K562 (cell line): ENCODE results near the gene RAVER2. TPM values are rescaled to one million over a fixed set of nuclear protein-coding genes. Genes with fewer than 3 reads are reported as not detected.

Source experiments
- ATAC-seq: fragments of 200-7000 bp; cut with Tn5 transposase; 3 replicates; pipeline ENCODE4 v1.9.1; 2020; ENCODE audit warnings: moderate library complexity
- BruUV-seq: library from RNA; stranded (reverse); fragments of 400-500 nt; replicated peaks from 2 replicates; lab custom pipeline; 2021; lab: Mats Ljungman, UMichigan
- CTCF ChIA-PET: fragments of 300-600 bp; formaldehyde crosslinking; extraction: SDS; loops from one replicate; lab custom pipeline; 2021; ENCODE audit warnings: low intra/inter-chr PET ratio; lab: Yijun Ruan, JAX
- POLR2A ChIA-PET: fragments of 300-600, 350-650 bp; sonication (Branson Sonifier 250); formaldehyde crosslinking; extraction: SDS; loops from one replicate; lab custom pipeline; 2021; ENCODE audit warnings: antibody characterized with exemption, inconsistent platforms; lab: Yijun Ruan, JAX
- DNase-seq, 4 experiments: peaks; one replicate each; pipeline versions ENCODE4 v3.0.0 to v3.0.0-alpha.2; 2011 to 2018; ENCODE audit warnings: low spot score in 3 of 4, mixed read lengths in 3 of 4; ENCODE audit errors: extremely low read depth in 1 of 4
- FAIRE-seq: peaks from 2 replicates; lab custom pipeline; 2011; peaks lifted over from hg19 to GRCh38; lab: Jason Lieb, UNC
- H2AFZ ChIP-seq: 2 replicates; pipeline ENCODE4 v1.6.0; 2011; ENCODE audit warnings: low read depth, low read length, control low read depth, inconsistent platforms
- H3K27ac ChIP-seq: fragments of 200-600 bp; 3 replicates; pipeline ENCODE4 v1.8.0; 2011; ENCODE audit warnings: low read depth, mild to moderate bottlenecking, control low read depth, inconsistent platforms, low read length, moderate library complexity, mixed read lengths; ENCODE audit errors: extremely low read depth
- H3K27me3 ChIP-seq, 2 experiments: fragments of 300-600 bp in 1 of 2; 2 replicates in 1 of 2; 3 replicates in 1 of 2; pipeline versions ENCODE4 v1.6.0 to v1.8.0; 2011; ENCODE audit warnings: inconsistent platforms in 2 of 2, low read length in 2 of 2, mild to moderate bottlenecking in 1 of 2, mixed read lengths in 1 of 2, moderate library complexity in 1 of 2; ENCODE audit not compliant: control insufficient read depth in 2 of 2, insufficient read depth in 2 of 2
- H3K36me3 ChIP-seq: fragments of 300-600 bp; 3 replicates; pipeline ENCODE4 v1.8.0; 2011; ENCODE audit warnings: mild to moderate bottlenecking, low read length, inconsistent platforms; ENCODE audit not compliant: control insufficient read depth, insufficient read depth
- H3K4me1 ChIP-seq, 2 experiments: fragments of 200-600 bp in 1 of 2; replicated peaks in 1 of 2; 2 replicates in 1 of 2; 3 replicates in 1 of 2; pipeline versions ENCODE4 v1.5.1 to v1.8.0; 2011; ENCODE audit warnings: inconsistent platforms in 2 of 2, low read length in 2 of 2, mild to moderate bottlenecking in 1 of 2, mixed read lengths in 1 of 2, moderate library complexity in 1 of 2; ENCODE audit not compliant: control insufficient read depth in 2 of 2, insufficient read depth in 2 of 2
- H3K4me2 ChIP-seq: 2 replicates; pipeline ENCODE4 v1.6.1; 2011; ENCODE audit warnings: low read length, control low read depth, inconsistent platforms, mixed read lengths; ENCODE audit not compliant: insufficient read depth
- H3K4me3 ChIP-seq: fragments of 200-600 bp; sonication (generic), shearing (Covaris generic); 2 replicates; pipeline ENCODE4 v1.5.1; 2016; ENCODE audit warnings: control low read depth, inconsistent platforms
- H3K79me2 ChIP-seq: fragments of 200-600 bp; 3 replicates; pipeline ENCODE4 v1.8.0; 2011; ENCODE audit warnings: low read length, inconsistent platforms; ENCODE audit not compliant: control insufficient read depth, insufficient read depth
- H3K9ac ChIP-seq, 2 experiments: 2 replicates each; pipeline versions ENCODE4 v1.6.0 to v1.6.1; 2011; ENCODE audit warnings: low read depth in 2 of 2, low read length in 2 of 2, control low read depth in 1 of 2, inconsistent platforms in 1 of 2, mild to moderate bottlenecking in 1 of 2, mixed read lengths in 1 of 2; ENCODE audit not compliant: insufficient read depth in 1 of 2
- H3K9me1 ChIP-seq: one replicate; pipeline ENCODE4 v1.6.0; 2011; ENCODE audit warnings: inconsistent platforms, mild to moderate bottlenecking, low read length, moderate library complexity; ENCODE audit not compliant: control insufficient read depth, insufficient read depth
- H3K9me3 ChIP-seq: replicated peaks from 2 replicates; pipeline ENCODE4 v1.5.1; 2011; ENCODE audit warnings: low read depth, low read length, inconsistent platforms; ENCODE audit not compliant: control insufficient read depth, insufficient read depth
- H4K20me1 ChIP-seq: replicated peaks from 2 replicates; pipeline ENCODE4 v1.6.1; 2011; ENCODE audit warnings: low read length, inconsistent platforms, mixed read lengths; ENCODE audit not compliant: control insufficient read depth, insufficient read depth
- BRCA1 ChIP-seq, 2 experiments: fragments of 450-650 bp in 1 of 2; sonication (generic) in 1 of 2; formaldehyde crosslinking in 1 of 2; IDR thresholded peaks; 2 replicates each; pipeline versions ENCODE4 v1.5.0 to v1.6.1; 2017 to 2020; ENCODE audit warnings: mild to moderate bottlenecking in 1 of 2, missing genetic modification reagents in 1 of 2
- DNMT1 ChIP-seq: fragments of 450-650 bp; IDR thresholded peaks from 2 replicates; pipeline ENCODE4 v1.6.1; 2016; ENCODE audit warnings: antibody characterized with exemption, mild to moderate bottlenecking
- GATAD2B ChIP-seq: fragments of 450-650 bp; IDR thresholded peaks from 2 replicates; pipeline ENCODE4 v1.6.1; 2017; ENCODE audit warnings: mild to moderate bottlenecking, borderline replicate concordance
- KAT2B ChIP-seq: IDR thresholded peaks from one replicate; pipeline ENCODE4 v1.6.1; 2012; ENCODE audit warnings: low read depth, mild to moderate bottlenecking, control low read depth, inconsistent platforms, low read length, moderate library complexity
- MAZ ChIP-seq, 2 experiments: fragments of 450-650 bp in 1 of 2; sonication (generic) in 1 of 2; formaldehyde crosslinking; IDR thresholded peaks in 1 of 2; conservative IDR thresholded peaks in 1 of 2; 2 replicates each; pipeline versions ENCODE4 v1.4.0 to v1.5.0; 2020; ENCODE audit warnings: mild to moderate bottlenecking in 1 of 2, missing genetic modification reagents in 1 of 2
- NFE2L1 ChIP-seq: fragments of 450-650 bp; IDR thresholded peaks from 2 replicates; pipeline ENCODE4 v1.6.1; 2016; ENCODE audit warnings: missing genetic modification characterization, low read depth, mild to moderate bottlenecking, missing compliant biosample characterization, moderate library complexity, borderline replicate concordance
- NFRKB ChIP-seq: fragments of 450-650 bp; IDR thresholded peaks from 2 replicates; pipeline ENCODE4 v1.6.1; 2016; ENCODE audit warnings: low read depth
- NR3C1 ChIP-seq: sonication (generic); formaldehyde crosslinking; IDR thresholded peaks from 2 replicates; pipeline ENCODE4 v1.8.1; 2022; ENCODE audit warnings: missing genetic modification reagents
- PRPF4 ChIP-seq: fragments of 200-400 bp; formaldehyde crosslinking; IDR thresholded peaks from one replicate; pipeline ENCODE4 v1.6.1; 2017; ENCODE audit warnings: low read length, low read depth, mild to moderate bottlenecking; ENCODE audit not compliant: insufficient read depth, poor library complexity, severe bottlenecking
- PTBP1 ChIP-seq: fragments of 200-400 bp; formaldehyde crosslinking; IDR thresholded peaks from 2 replicates; pipeline ENCODE4 v1.6.1; 2017; ENCODE audit warnings: low read depth, low read length
- SMARCE1 ChIP-seq: fragments of 450-650 bp; IDR thresholded peaks from 2 replicates; pipeline ENCODE4 v1.7.1; 2016; ENCODE audit warnings: mild to moderate bottlenecking
- STAT6 ChIP-seq: sonication (generic); formaldehyde crosslinking; IDR thresholded peaks from 2 replicates; pipeline ENCODE4 v1.8.1; 2023; ENCODE audit warnings: mild to moderate bottlenecking, missing genetic modification reagents
- TGIF2 ChIP-seq: sonication (generic); formaldehyde crosslinking; IDR thresholded peaks from 2 replicates; pipeline ENCODE4 v1.8.1; 2022; ENCODE audit warnings: mild to moderate bottlenecking, missing genetic modification reagents, moderate library complexity
- TSC22D4 ChIP-seq: fragments of 450-650 bp; IDR thresholded peaks from 2 replicates; pipeline ENCODE4 v1.6.1; 2016; ENCODE audit warnings: missing genetic modification characterization, missing biosample characterization, control low read depth
- ZBTB43 ChIP-seq: sonication (generic); formaldehyde crosslinking; IDR thresholded peaks from 2 replicates; pipeline ENCODE4 v1.8.0; 2023; ENCODE audit warnings: mild to moderate bottlenecking, missing genetic modification reagents
- ZNF133 ChIP-seq: fragments of 250-450 bp; sonication (Bioruptor Pico); IDR thresholded peaks from 2 replicates; pipeline ENCODE4 v1.4.0; 2020; ENCODE audit warnings: mild to moderate bottlenecking
- ZNF274 ChIP-seq: IDR thresholded peaks from 2 replicates; pipeline ENCODE4 v1.6.1; 2011; ENCODE audit warnings: low read depth, mild to moderate bottlenecking, low read length, moderate library complexity, borderline replicate concordance
- ZNF696 ChIP-seq: fragments of 250-450 bp; sonication (Bioruptor Pico); conservative IDR thresholded peaks from 2 replicates; pipeline ENCODE4 v1.4.0; 2020; ENCODE audit warnings: mild to moderate bottlenecking, moderate library complexity
- WGBS: fragments of 100-300 bp; shearing (Covaris generic); methylation state at CpG from one replicate; pipeline ENCODE4 v1.1.6; 2016; ENCODE audit warnings: low coverage, mixed read lengths; ENCODE audit not compliant: insufficient coverage; ENCODE audit errors: missing lambda C conversion rate; 5-methylcytosine and 5-hydroxymethylcytosine counted together
- in situ Hi-C: fragments of 300-500 bp; cut with MboI; formaldehyde crosslinking; loops from 4 replicates; pipeline ENCODE4 v1.15.0; 2018; ENCODE audit warnings: inconsistent platforms, mixed read lengths
- intact Hi-C: fragments of 100-400 bp; cut with micrococcal nuclease; formaldehyde crosslinking; loops from 2 replicates; pipeline ENCODE4 v1.14.2; 2022
- polyA plus RNA-seq, 8 experiments: library from polyadenylated mRNA; depleted of rRNA in 4 of 8; stranded (reverse) in 5 of 8; unstranded in 3 of 8; fragments of >200 nt; fragmentation: Nextera tagmentation in 2 of 8; fragmentation: Illumina TruSeq in 1 of 8; extraction: Ambion mirVana in 2 of 8; extraction: Trizol in 1 of 8; gene quantifications; 2 replicates each; pipeline versions ENCODE4 v1.2.1 to v1.2.3, GENCODE V29; 2011 to 2014; ENCODE audit warnings: inconsistent platforms in 1 of 8, missing spikeins in 1 of 8
- total RNA-seq, 7 experiments: library from RNA; depleted of rRNA in 6 of 7; stranded (reverse); fragments of >200 nt in 6 of 7; fragmentation: Illumina TruSeq in 2 of 7; extraction: Trizol in 2 of 7; gene quantifications; 2 replicates each; pipeline versions ENCODE4 v1.2.1 to v1.2.3, GENCODE V29; 2011 to 2021; ENCODE audit warnings: low replicate concordance in 1 of 7

Gene RAVER2
- total and polyA plus RNA-seq, 9 of the 15 experiments (the other 6 are each of a cell fraction or from before 2014, with no cell fraction given) = 1.8 to 6.1 (median 4.4) TPM

- 73% methylated on average over 6 of the region's 6 CpGs for WGBS
- no peaks in the 10 kb centered on the region for H3K79me2 ChIP-seq
- no peak for FAIRE-seq
- no peaks in the 10 kb centered on the region for H3K27me3 ChIP-seq
- in situ Hi-C loops = no loop called here
- CTCF ChIA-PET = no interaction called here
- TF ChIP-seq NR3C1 (CRISPR knock-in tag) (no peak), STAT6 (CRISPR knock-in tag) (no peak), TGIF2 (CRISPR knock-in tag) (no peak), TSC22D4 (tag) (no peak), ZNF133 (CRISPR knock-in tag) (no peak), PTBP1 (no peak), KAT2B (no peak), NFE2L1 (tag) (no peak), SMARCE1 (no peak), BRCA1 (IDR thresholded peaks at IDR 0.05) (no peak), BRCA1 (CRISPR knock-in tag; IDR thresholded peaks at IDR 0.05) (no peak), ZNF274 (no peak), ZBTB43 (no peak), ZNF696 (CRISPR knock-in tag) (no peak), PRPF4 (no peak), DNMT1 (no peak), MAZ (CRISPR knock-in tag; conservative IDR thresholded peaks at IDR 0.05 in 1 of 2, IDR thresholded peaks at IDR 0.05 in 1 of 2) (no peak), GATAD2B (no peak), NFRKB (no peak)
- TF ChIP-seq, all 486 proteins: peak for 0
- Histone ChIP-seq H4K20me1 (no peaks in the 10 kb centered on the region), H3K4me1 (no peaks in the 10 kb centered on the region), H3K4me3 (no peak overlapping the region), H3K9ac (peak overlapping the region in 1 of 2 experiments; percentile 51; a peak in 2 of 4 replicates), H3K9me1 (no peaks in the 10 kb centered on the region), H3K27ac (no peak overlapping the region), H3K9me3 (no peaks in the 10 kb centered on the region), H3K36me3 (peaks cover 58% of the 10 kb centered on the region; the same call in 2 of the 3 replicates), H2AFZ (no peak overlapping the region), H3K4me2 (no peak overlapping the region)
- intact Hi-C loops = no loop called here
- POLR2A ChIA-PET = no interaction called here
- ATAC-seq = no peak
- BruUV-seq = no TSS peak
- DNase-seq = no peak
Observed at GRCh38 chr1:64875606-64876005, 130.7 kb downstream of the RAVER2 start.
